GM18508 (cell line): ENCODE results near the gene CCDC120.

Experiments
- ATAC-seq: cut with Tn5 transposase; IDR thresholded peaks from one replicate; pipeline ENCODE4 v1.9.1; 2021; ENCODE audit warnings: moderate number of reproducible peaks; ENCODE audit not compliant: insufficient read depth, unreplicated experiment

The CCDC120 gene

GRCh38 chrX:49100704-49101628 is 42.2 kb downstream of the CCDC120 start:
- ATAC-seq: peak; percentile 89

GRCh38 chrX:49101629-49101984 is 42.8 kb downstream of the CCDC120 start:
- no peak for ATAC-seq

GRCh38 chrX:49102190-49102589 is 43.4 kb downstream of the CCDC120 start:
- ATAC-seq: no peak

GRCh38 chrX:49103637-49104036 is 44.8 kb downstream of the CCDC120 start:
- ATAC-seq: no peak

GRCh38 chrX:49106296-49106695 is 47.5 kb downstream of the CCDC120 start:
- ATAC-seq: no peak

GRCh38 chrX:49106930-49107329 is 48.1 kb downstream of the CCDC120 start:
- ATAC-seq: no peak

GRCh38 chrX:49108641-49109040 is 49.8 kb downstream of the CCDC120 start:
- ATAC-seq: no peak

GRCh38 chrX:49110417-49110816 is 51.6 kb downstream of the CCDC120 start:
- no peak for ATAC-seq

GRCh38 chrX:49111791-49112190 is 53.0 kb downstream of the CCDC120 start:
- ATAC-seq: no peak

- ATAC-seq: no peak
Measured at GRCh38 chrX:49116076-49116475, 57.3 kb downstream of the CCDC120 start.

GRCh38 chrX:49116716-49117115 is 57.9 kb downstream of the CCDC120 start:
- no peak for ATAC-seq

- ATAC-seq: no peak
Measured at GRCh38 chrX:49117581-49117980, 58.8 kb downstream of the CCDC120 start.
